ENCODE measurements around the gene AFP.
"Not testable (repeated sequence)": the region's sequence is repeated elsewhere in the genome, so short reads cannot be mapped to it uniquely, and the experiment has no call there.

AFP gene

DNA sequence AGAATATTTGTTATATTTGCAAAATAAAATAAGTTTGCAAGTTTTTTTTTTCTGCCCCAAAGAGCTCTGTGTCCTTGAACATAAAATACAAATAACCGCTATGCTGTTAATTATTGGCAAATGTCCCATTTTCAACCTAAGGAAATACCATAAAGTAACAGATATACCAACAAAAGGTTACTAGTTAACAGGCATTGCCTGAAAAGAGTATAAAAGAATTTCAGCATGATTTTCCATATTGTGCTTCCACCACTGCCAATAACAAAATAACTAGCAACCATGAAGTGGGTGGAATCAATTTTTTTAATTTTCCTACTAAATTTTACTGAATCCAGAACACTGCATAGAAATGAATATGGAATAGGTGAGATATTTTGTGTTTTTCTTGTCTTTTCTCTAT, at the start of gene AFP:
Gene AFP (plus strand): TSS at position 238 of the 400 bp plus-strand sequence. CDS start 42 bp downstream, at position 280.
- TF ChIP-seq, protein P1, sequence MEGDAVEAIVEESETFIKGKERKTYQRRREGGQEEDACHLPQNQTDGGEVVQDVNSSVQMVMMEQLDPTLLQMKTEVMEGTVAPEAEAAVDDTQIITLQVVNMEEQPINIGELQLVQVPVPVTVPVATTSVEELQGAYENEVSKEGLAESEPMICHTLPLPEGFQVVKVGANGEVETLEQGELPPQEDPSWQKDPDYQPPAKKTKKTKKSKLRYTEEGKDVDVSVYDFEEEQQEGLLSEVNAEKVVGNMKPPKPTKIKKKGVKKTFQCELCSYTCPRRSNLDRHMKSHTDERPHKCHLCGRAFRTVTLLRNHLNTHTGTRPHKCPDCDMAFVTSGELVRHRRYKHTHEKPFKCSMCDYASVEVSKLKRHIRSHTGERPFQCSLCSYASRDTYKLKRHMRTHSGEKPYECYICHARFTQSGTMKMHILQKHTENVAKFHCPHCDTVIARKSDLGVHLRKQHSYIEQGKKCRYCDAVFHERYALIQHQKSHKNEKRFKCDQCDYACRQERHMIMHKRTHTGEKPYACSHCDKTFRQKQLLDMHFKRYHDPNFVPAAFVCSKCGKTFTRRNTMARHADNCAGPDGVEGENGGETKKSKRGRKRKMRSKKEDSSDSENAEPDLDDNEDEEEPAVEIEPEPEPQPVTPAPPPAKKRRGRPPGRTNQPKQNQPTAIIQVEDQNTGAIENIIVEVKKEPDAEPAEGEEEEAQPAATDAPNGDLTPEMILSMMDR (IDR thresholded peaks at IDR 0.05; ENCODE audit: low read depth, low read length, missing control alignments): no peak
- no peak for DNase-seq (ENCODE audit: extremely low read depth, low read depth)
- H3K4me3 ChIP-seq (replicated peaks; ENCODE audit: low read depth, low read length): no peak within 1 kb of the TSS

DNA sequence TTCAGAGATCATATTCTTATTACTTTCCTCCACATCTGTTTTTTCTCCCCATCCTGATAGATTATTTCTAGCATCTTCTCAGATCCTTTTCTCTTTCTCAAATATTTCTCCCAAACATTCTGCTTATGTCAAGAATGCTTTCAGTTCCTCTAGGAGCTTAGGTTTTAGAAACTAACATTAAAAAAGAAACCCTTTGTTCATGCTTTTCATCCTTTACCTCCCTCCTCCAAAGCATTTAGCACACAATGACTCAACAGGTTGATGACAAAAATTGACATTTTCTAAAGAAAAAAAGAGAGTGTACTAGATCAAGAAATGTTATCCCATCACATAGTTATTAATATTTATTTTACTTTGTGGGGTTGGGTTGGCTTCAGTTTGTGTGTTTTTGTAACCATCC, 48.5 kb upstream of the AFP start:
- no peak for DNase-seq (ENCODE audit: extremely low read depth, low read depth)
- TF ChIP-seq, protein P1 (IDR thresholded peaks at IDR 0.05; ENCODE audit: low read depth, low read length, missing control alignments): no peak
- H3K4me3 ChIP-seq (replicated peaks; ENCODE audit: low read depth, low read length): no peak overlapping the region

DNA sequence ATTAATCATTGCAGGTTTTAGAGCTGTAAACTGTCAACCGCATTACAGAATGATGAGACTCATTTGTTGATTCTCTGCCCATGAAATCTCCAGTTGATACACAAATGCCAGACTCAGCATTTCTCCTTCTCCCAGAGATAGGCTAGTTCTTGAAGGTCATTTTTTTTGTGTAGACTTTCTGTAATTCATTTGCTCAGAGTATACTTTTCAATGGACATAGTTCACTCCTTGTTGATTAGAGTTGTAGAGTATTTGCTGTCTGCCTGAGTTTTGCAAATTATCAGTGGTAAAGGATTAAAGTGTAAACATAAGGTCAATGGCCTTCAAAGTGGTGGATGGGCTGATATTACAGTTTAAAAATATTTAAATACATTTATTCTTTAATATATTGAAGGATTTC, 47.1 kb upstream of the AFP start:
- H3K4me3 ChIP-seq (replicated peaks; ENCODE audit: low read depth, low read length): no peak overlapping the region
- no peak for DNase-seq (ENCODE audit: extremely low read depth, low read depth)
- TF ChIP-seq, protein P1 (IDR thresholded peaks at IDR 0.05; ENCODE audit: low read depth, low read length, missing control alignments): no peak

DNA sequence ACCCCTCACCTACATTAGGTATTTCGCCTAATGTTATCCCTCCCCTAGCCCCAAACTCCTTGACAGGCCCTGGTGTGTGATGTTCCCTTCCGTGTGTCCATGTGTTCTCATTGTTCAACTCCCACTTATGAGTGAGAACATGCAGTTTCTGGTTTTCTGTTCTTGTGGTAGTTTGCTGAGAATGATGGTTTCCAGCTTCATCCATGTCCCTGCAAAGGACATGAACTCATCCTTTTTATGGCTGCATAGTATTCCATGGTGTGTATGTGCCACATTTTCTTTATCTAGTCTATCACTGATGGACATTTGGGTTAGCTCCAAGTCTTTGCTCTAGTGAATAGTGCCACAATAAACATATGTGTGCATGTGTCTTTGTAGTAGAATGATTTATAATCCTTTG, 46.4 kb upstream of the AFP start:
- DNase-seq (ENCODE audit: extremely low read depth, low read depth): not testable (repeated sequence)

DNA sequence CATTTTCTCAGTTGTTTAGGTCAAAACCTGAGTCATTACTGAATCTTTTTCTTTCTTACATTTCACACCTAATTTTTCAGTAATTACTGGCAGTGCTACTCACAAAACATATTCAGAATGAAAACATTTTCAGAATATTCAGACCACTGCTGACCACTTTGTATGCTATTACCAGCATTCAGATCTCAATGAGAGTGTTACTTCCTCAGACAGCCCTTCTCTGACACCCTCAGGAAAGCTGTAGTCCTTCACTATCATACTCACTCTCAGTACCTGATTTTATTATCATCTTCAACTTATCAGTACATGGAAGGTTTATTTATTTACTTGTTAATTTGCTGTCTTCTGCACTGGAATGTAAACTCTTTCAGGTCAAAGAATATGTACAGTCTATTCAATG, 44.2 kb upstream of the AFP start:
- DNase-seq (ENCODE audit: extremely low read depth, low read depth): no peak
- no peak overlapping the region for H3K4me3 ChIP-seq (replicated peaks; ENCODE audit: low read depth, low read length)
- TF ChIP-seq, protein P1 (IDR thresholded peaks at IDR 0.05; ENCODE audit: low read depth, low read length, missing control alignments): no peak

More for the DNA sequence above, 46.4 kb upstream of the AFP start:
- not testable (repeated sequence) for H3K4me3 ChIP-seq (replicated peaks; ENCODE audit: low read depth, low read length)

DNA sequence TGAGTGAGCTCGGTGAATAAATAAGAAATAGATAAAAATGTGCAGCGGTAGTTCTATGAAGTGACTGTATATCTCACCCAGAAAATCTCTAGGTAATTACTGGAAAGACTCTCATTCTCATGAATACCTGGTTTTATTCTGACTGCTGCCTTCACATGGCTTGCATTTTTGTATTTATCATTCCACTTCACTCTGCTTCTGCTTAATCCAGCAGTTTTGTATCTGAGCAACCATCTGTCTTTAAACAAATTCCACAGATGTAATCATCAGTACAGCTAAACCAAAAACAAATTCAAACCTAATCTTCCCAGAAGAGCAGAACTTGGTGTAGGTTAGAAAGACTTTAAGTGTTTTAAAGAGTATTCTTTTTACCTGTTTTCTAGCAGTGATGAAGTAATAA, 43.1 kb upstream of the AFP start:
- no peak for DNase-seq (ENCODE audit: extremely low read depth, low read depth)
- no peak overlapping the region for H3K4me3 ChIP-seq (replicated peaks; ENCODE audit: low read depth, low read length)
- TF ChIP-seq, protein P1 (IDR thresholded peaks at IDR 0.05; ENCODE audit: low read depth, low read length, missing control alignments): no peak

DNA sequence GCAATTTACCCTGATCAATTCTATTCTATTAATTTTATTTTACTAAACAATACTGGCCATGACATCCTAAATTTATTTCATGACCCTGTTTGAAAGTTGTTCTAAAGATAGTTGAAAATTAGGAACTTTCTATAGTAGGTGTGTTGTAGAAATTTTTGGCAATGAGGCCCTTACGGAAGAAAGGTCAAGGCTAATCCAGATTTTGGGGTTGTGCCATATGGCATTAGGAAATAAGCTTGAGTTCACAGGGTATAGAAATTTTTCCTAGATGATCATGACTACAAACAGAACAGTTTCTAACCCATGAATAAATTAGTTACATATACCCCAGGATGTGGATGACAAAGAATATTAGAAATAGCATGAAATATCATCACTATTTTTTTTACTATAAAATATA, 39.7 kb upstream of the AFP start:
- no peak overlapping the region for H3K4me3 ChIP-seq (replicated peaks; ENCODE audit: low read depth, low read length)
- no peak for DNase-seq (ENCODE audit: extremely low read depth, low read depth)
- TF ChIP-seq, protein P1 (IDR thresholded peaks at IDR 0.05; ENCODE audit: low read depth, low read length, missing control alignments): no peak

Measured in HFF-Myc (cell line).